BLaER1 treated with 17β-estradiol and CSF1 and Interleukin-3, amounts not matched to agents 10 nM and 100 nM (cell line): ENCODE measurements around the gene ADD3.
A peak's percentile ranks its signal among the peaks of the same experiment; 100 is the strongest.

Source experiments
- H3K27ac ChIP-seq, 11 experiments: shearing (Covaris generic); formaldehyde crosslinking; 2 replicates each; pipeline ENCODE4 v1.8.1; 2022
- H3K27me3 ChIP-seq, 11 experiments: shearing (Covaris generic); formaldehyde crosslinking; 2 replicates each; pipeline ENCODE4 v1.8.1; 2022
- H3K36me3 ChIP-seq, 11 experiments: shearing (Covaris generic); formaldehyde crosslinking; 2 replicates each; pipeline ENCODE4 v1.8.1; 2022
- H3K4me1 ChIP-seq, 10 experiments: shearing (Covaris generic); formaldehyde crosslinking; 2 replicates each; pipeline ENCODE4 v1.8.1; 2022
- H3K4me2 ChIP-seq, 11 experiments: shearing (Covaris generic); formaldehyde crosslinking; 2 replicates each; pipeline ENCODE4 v1.8.1; 2022
- H3K4me3 ChIP-seq, 10 experiments: shearing (Covaris generic); formaldehyde crosslinking; 2 replicates each; pipeline ENCODE4 v1.8.1; 2022
- H3K9ac ChIP-seq, 11 experiments: shearing (Covaris generic); formaldehyde crosslinking; 2 replicates each; pipeline ENCODE4 v1.8.1; 2022
- H3K9me3 ChIP-seq, 11 experiments: shearing (Covaris generic); formaldehyde crosslinking; replicated peaks in 1 of 11; 2 replicates each; pipeline ENCODE4 v1.8.1; 2022
- H4K20me1 ChIP-seq, 11 experiments: shearing (Covaris generic); formaldehyde crosslinking; 2 replicates each; pipeline ENCODE4 v1.8.1; 2022
- Cebpa-rat ChIP-seq, 11 experiments: shearing (Covaris generic); IDR thresholded peaks; 2 replicates each; pipeline ENCODE4 v1.8.1; 2022

ADD3 gene

GRCh38 chr10:110013630-110014293 is 6.0 kb downstream of the ADD3 start:
- peak overlapping the region in 2 of 11 experiments; percentile 2 to 4; a peak in 3 of 22 replicates for H3K27ac ChIP-seq
- no peak overlapping the region for H3K4me3 ChIP-seq
- no peaks in the 10 kb centered on the region for H3K27me3 ChIP-seq
- H3K9ac ChIP-seq, result no peak overlapping the region
- peak overlapping the region; percentile 10 to 93 (median 70) for H3K4me2 ChIP-seq
- H3K4me1 ChIP-seq, result peaks cover 61 to 97% (median 77%) of the 10 kb centered on the region in 10 experiments
- H4K20me1 ChIP-seq, result peaks cover 3 to 79% (median 26%) of the 10 kb centered on the region in 11 experiments; a peak in 19 of 22 replicates
- no peak for TF ChIP-seq Cebpa-rat (IDR thresholded peaks at IDR 0.05)
- H3K9me3 ChIP-seq, result no peaks in the 10 kb centered on the region
- H3K36me3 ChIP-seq, result peaks cover 0 to 23% (median 4%) of the 10 kb centered on the region in 11 experiments; a peak in 4 of 22 replicates

DNA sequence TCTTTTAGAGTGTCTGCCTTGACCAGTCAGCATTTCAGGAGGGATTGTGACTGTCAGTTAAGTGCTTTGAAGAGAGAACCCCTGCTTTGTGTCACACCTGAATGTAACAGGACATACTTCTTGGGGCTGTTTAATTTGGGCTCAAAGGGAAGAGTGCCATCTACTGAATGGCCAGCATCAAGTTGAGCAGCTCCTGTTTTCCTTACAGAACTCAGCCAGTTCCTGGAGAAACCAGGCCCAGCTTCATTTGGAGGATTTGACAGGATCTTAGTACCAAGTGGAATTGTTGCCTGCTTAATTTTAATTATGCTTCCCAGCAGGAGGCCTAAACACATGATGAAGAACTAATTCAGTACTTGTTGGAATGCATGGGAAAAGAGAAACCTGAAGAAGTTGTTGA is 8.3 kb downstream of the ADD3 start:
- no peak for TF ChIP-seq Cebpa-rat (IDR thresholded peaks at IDR 0.05)

DNA sequence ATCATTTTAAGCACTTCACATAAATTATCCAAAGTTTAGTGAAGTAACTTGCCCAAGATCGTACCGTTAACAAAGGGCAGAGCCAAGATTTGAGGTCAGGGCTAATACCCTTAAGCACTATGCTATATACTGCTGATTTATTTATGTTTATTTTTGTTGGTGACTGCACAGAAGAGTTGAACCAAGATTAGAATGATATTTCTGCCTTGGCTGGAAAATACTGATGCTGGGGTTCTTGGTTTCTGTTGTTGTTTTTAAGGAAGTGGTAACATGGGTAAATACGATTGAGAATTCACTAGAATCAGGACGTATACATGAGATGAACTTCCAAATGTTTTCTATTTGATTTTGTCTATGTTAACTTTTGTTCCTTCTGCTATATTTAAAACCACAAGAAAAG is 9.3 kb downstream of the ADD3 start:
- peaks cover 0 to 28% (median 0%) of the 10 kb centered on the region in 11 experiments; a peak in 5 of 22 replicates for H3K36me3 ChIP-seq
- peak overlapping the region in 6 of 11 experiments; percentile 8 to 63 (median 48); a peak in 9 of 22 replicates for H3K27ac ChIP-seq
- peaks cover 3 to 63% (median 9%) of the 10 kb centered on the region in 11 experiments; a peak in 12 of 22 replicates for H4K20me1 ChIP-seq
- no peaks in the 10 kb centered on the region for H3K27me3 ChIP-seq
- peak overlapping the region; percentile 38 to 82 (median 56); a peak in 21 of 22 replicates for H3K4me2 ChIP-seq
- no peak for TF ChIP-seq Cebpa-rat (IDR thresholded peaks at IDR 0.05)
- peaks cover 0 to 5% (median 0%) of the 10 kb centered on the region in 11 experiments; a peak in 1 of 22 replicates for H3K9me3 ChIP-seq
- peaks cover 50 to 94% (median 71%) of the 10 kb centered on the region in 10 experiments for H3K4me1 ChIP-seq
- H3K9ac ChIP-seq, result peak overlapping the region in 3 of 11 experiments; percentile 20 to 33 (median 22); a peak in 4 of 22 replicates
- H3K4me3 ChIP-seq, result peak overlapping the region in 2 of 10 experiments; percentile 23 to 24; a peak in 2 of 20 replicates

More for the DNA sequence above, 8.3 kb downstream of the ADD3 start:
- Histone ChIP-seq H3K27me3 (no peaks in the 10 kb centered on the region), H4K20me1 (peaks cover 3 to 73% (median 17%) of the 10 kb centered on the region in 11 experiments; a peak in 13 of 22 replicates), H3K4me3 (no peak overlapping the region), H3K9ac (peak overlapping the region in 2 of 11 experiments; percentile 22 to 33; a peak in 1 of 22 replicates), H3K27ac (peak overlapping the region in 3 of 11 experiments; percentile 57 to 63 (median 60); a peak in 3 of 22 replicates), H3K36me3 (peaks cover 0 to 28% (median 0%) of the 10 kb centered on the region in 11 experiments; a peak in 5 of 22 replicates), H3K9me3 (no peaks in the 10 kb centered on the region), H3K4me1 (peaks cover 48 to 93% (median 67%) of the 10 kb centered on the region in 10 experiments), H3K4me2 (peak overlapping the region in 10 of 11 experiments; percentile 38 to 82 (median 56); a peak in 13 of 22 replicates)

- Histone ChIP-seq H3K4me1 (peaks cover 50 to 93% (median 71%) of the 10 kb centered on the region in 10 experiments), H3K36me3 (peaks cover 0 to 25% (median 0%) of the 10 kb centered on the region in 11 experiments; a peak in 4 of 22 replicates), H3K27ac (peak overlapping the region in 3 of 11 experiments; percentile 8 to 63 (median 38); a peak in 3 of 22 replicates), H4K20me1 (peaks cover 3 to 61% (median 9%) of the 10 kb centered on the region in 11 experiments; a peak in 10 of 22 replicates), H3K9me3 (peaks cover 0 to 5% (median 0%) of the 10 kb centered on the region in 11 experiments; a peak in 1 of 22 replicates), H3K27me3 (no peaks in the 10 kb centered on the region), H3K9ac (no peak overlapping the region), H3K4me2 (peak overlapping the region in 4 of 11 experiments; percentile 38 to 82 (median 66); a peak in 5 of 22 replicates), H3K4me3 (no peak overlapping the region)
- TF ChIP-seq Cebpa-rat (IDR thresholded peaks at IDR 0.05), result no peak
Observed at GRCh38 chr10:110017907-110018306, 10.1 kb downstream of the ADD3 start.

DNA sequence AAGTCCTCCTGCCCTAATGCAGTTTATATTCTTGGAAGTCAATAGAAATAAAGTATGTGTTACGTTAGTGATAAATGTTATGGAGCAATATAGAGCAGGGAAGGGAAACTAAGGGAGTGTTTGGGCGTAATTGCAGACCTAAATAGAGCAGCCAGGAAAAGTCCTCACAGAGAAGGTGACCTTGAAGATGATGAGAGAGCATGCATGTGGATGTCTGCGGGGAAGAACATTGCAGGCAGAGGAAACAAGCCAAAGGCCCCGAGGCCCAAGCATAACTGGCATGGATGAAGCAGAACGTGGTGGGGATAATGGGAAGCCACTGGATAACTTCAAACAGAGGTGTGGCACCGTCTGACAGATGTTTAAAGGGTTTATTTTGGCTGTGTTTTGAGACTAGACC is 12.5 kb downstream of the ADD3 start:
- Histone ChIP-seq H3K9me3 (peaks cover 0 to 12% (median 0%) of the 10 kb centered on the region in 11 experiments; a peak in 4 of 22 replicates), H3K4me2 (peak overlapping the region in 6 of 11 experiments; percentile 7 to 59 (median 20); a peak in 10 of 22 replicates), H4K20me1 (peaks cover 0 to 39% (median 3%) of the 10 kb centered on the region in 11 experiments; a peak in 9 of 22 replicates), H3K27ac (no peak overlapping the region), H3K4me3 (no peak overlapping the region), H3K27me3 (no peaks in the 10 kb centered on the region), H3K9ac (no peak overlapping the region), H3K36me3 (peaks cover 0 to 21% (median 3%) of the 10 kb centered on the region in 11 experiments; a peak in 5 of 22 replicates), H3K4me1 (peaks cover 36 to 86% (median 61%) of the 10 kb centered on the region in 10 experiments)
- no peak for TF ChIP-seq Cebpa-rat (IDR thresholded peaks at IDR 0.05)

DNA sequence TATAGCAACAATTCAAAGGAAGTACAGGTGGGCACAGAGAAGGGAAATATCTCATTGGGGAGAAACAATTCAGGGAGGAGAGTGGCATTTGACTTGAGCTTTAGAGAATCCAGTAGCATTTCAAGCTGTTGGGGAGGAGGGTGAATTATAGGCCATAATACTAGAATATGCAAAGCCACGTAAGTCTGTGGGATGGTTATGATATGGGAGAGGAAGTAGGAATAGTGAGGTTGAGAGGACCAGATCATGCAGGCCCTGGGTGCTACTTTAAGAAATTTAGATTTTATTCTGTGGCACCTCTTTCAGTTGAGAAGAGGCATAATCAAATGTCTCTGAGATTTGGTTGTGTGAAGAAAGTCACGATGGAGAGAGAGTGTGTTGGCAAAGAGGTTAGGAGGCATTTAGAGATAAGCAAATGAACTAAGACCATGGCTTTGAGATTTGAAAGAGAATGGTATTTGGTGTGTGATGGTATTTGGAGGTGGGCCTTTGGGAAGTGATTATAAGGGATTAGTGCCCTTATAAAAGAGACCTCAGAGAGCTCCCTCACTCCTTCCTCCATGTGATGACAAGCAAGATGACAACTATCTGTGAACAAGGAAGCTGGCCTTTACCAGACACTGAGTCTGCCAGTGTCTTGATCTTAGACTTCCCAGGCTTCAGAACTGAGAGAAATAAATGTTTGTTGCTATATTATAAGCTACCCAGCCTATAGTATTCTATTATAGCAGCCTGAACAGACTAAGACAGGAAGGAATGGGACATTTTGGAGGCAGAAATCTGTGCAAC is 15.1 kb downstream of the ADD3 start:
- Histone ChIP-seq H3K4me3 (no peak overlapping the region), H3K9me3 (peaks cover 0 to 12% (median 0%) of the 10 kb centered on the region in 11 experiments; a peak in 4 of 22 replicates), H3K9ac (no peak overlapping the region), H3K4me1 (peaks cover 13 to 59% (median 38%) of the 10 kb centered on the region in 10 experiments), H3K27me3 (no peaks in the 10 kb centered on the region), H3K36me3 (peaks cover 0 to 20% (median 0%) of the 10 kb centered on the region in 11 experiments; a peak in 3 of 22 replicates), H4K20me1 (peaks cover 0 to 37% (median 3%) of the 10 kb centered on the region in 11 experiments; a peak in 8 of 22 replicates), H3K4me2 (peak overlapping the region in 6 of 11 experiments; percentile 5 to 68 (median 34); a peak in 9 of 22 replicates), H3K27ac (peak overlapping the region in 2 of 11 experiments; percentile 3 to 19; a peak in 2 of 22 replicates)
- TF ChIP-seq Cebpa-rat (IDR thresholded peaks at IDR 0.05), result no peak

DNA sequence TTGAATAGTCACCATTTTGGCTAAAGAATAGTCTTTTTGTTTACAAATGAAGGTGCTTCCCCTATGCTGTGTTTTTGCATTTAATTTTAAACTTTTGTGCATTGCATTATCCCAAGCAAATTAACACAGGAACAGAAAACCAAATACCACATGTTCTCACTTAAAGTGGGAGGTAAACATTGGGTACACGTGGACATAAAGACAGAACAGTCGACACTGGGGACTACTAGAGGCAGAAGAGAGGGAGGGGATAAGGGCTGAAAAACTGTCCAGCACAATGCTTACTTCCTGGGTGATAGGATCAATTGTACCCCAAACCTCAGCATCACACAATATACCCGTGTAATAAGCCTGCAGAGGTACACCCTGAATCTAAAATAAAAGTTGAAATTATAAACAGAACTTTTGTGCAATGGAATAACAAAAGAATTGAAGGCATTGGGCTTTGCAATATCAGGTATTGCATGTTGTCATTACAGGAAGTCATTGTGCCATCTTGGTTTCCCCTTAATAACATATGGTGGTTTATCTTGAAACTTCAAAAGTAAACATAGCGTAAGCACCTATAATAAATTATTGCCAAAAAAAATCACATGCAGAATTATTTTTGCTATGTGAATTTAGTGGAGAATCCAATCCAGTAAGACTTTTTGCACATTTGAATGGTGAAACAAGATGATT is 16.1 kb downstream of the ADD3 start:
- no peaks in the 10 kb centered on the region for H3K27me3 ChIP-seq
- peaks cover 0 to 12% (median 0%) of the 10 kb centered on the region in 11 experiments; a peak in 4 of 22 replicates for H3K9me3 ChIP-seq
- H3K9ac ChIP-seq, result no peak overlapping the region
- peak overlapping the region in 6 of 11 experiments; percentile 2 to 68 (median 26); a peak in 8 of 22 replicates for H3K4me2 ChIP-seq
- no peak overlapping the region for H3K4me3 ChIP-seq
- H3K4me1 ChIP-seq, result peaks cover 13 to 50% (median 35%) of the 10 kb centered on the region in 10 experiments
- peaks cover 0 to 16% (median 0%) of the 10 kb centered on the region in 11 experiments; a peak in 3 of 22 replicates for H3K36me3 ChIP-seq
- H4K20me1 ChIP-seq, result peaks cover 0 to 47% (median 3%) of the 10 kb centered on the region in 11 experiments; a peak in 8 of 22 replicates
- TF ChIP-seq Cebpa-rat (IDR thresholded peaks at IDR 0.05), result no peak
- H3K27ac ChIP-seq, result peak overlapping the region in 1 of 11 experiments; percentile 24; a peak in 1 of 22 replicates
